IMR-90 (cell line): Measurements from ENCODE around the gene CECR2. TPM values are rescaled to one million over a fixed set of nuclear protein-coding genes. Genes with fewer than 3 reads are reported as not detected.

Experiments used
- ATAC-seq: fragments of 200-7000 bp; cut with Tn5 transposase; 2 replicates; pipeline ENCODE4 v1.9.1; 2020; ENCODE audit warnings: low read depth, mild to moderate bottlenecking, moderate library complexity
- BruUV-seq: library from RNA; stranded (reverse); fragments of 400-500 nt; replicated peaks from 2 replicates; lab custom pipeline; 2021; lab: Mats Ljungman, UMichigan
- CTCF ChIA-PET: fragments of 300-600 bp; formaldehyde crosslinking; extraction: SDS; loops from one replicate; lab custom pipeline; 2021; ENCODE audit warnings: antibody characterized with exemption; lab: Yijun Ruan, JAX
- POLR2A ChIA-PET: fragments of 300-600 bp; sonication (Branson Sonifier 250); formaldehyde crosslinking; loops from one replicate; lab custom pipeline; 2022; ENCODE audit warnings: antibody characterized with exemption; ENCODE audit not compliant: unreplicated experiment; lab: Charles Lee
- DNase-seq: peaks from one replicate; pipeline ENCODE4 v3.0.0; 2013
- H2AFZ ChIP-seq: replicated peaks from 2 replicates; pipeline ENCODE3; 2013; ENCODE audit warnings: low read length, mild to moderate bottlenecking; ENCODE audit not compliant: poor library complexity
- H2AK5ac ChIP-seq: 2 replicates; pipeline ENCODE4 v1.6.1; 2013; ENCODE audit warnings: low read depth, low read length, inconsistent platforms
- H2AK9ac ChIP-seq: replicated peaks from 2 replicates; pipeline ENCODE3; 2013; ENCODE audit warnings: mild to moderate bottlenecking, low read depth, low read length, moderate library complexity; ENCODE audit not compliant: poor library complexity
- H2BK120ac ChIP-seq: 2 replicates; pipeline ENCODE4 v1.6.1; 2013; ENCODE audit warnings: low read depth, low read length, inconsistent platforms
- H2BK15ac ChIP-seq: 3 replicates; pipeline ENCODE4 v1.6.1; 2013; ENCODE audit warnings: low read depth, low read length, inconsistent platforms
- H2BK20ac ChIP-seq: 2 replicates; pipeline ENCODE4 v1.6.1; 2013; ENCODE audit warnings: low read depth, mild to moderate bottlenecking, inconsistent platforms, low read length, moderate library complexity
- H2BK5ac ChIP-seq: 2 replicates; pipeline ENCODE4 v1.6.1; 2013; ENCODE audit warnings: mild to moderate bottlenecking, low read depth, low read length, inconsistent platforms; ENCODE audit not compliant: poor library complexity, severe bottlenecking
- H3K14ac ChIP-seq: replicated peaks from 2 replicates; pipeline ENCODE4 v1.6.1; 2013; ENCODE audit warnings: low read depth, low read length, inconsistent platforms
- H3K18ac ChIP-seq: 2 replicates; pipeline ENCODE4 v1.6.1; 2013; ENCODE audit warnings: low read depth, low read length, control low read depth
- H3K23ac ChIP-seq: 2 replicates; pipeline ENCODE4 v1.6.1; 2013; ENCODE audit warnings: low read depth, low read length, inconsistent platforms
- H3K27ac ChIP-seq: 2 replicates; pipeline ENCODE4 v1.5.1; 2013; ENCODE audit warnings: mild to moderate bottlenecking, control low read depth, low read length; ENCODE audit not compliant: insufficient read depth
- H3K27me3 ChIP-seq: 2 replicates; pipeline ENCODE4 v1.6.1; 2013; ENCODE audit warnings: low read length; ENCODE audit not compliant: control insufficient read depth, insufficient read depth
- H3K36me3 ChIP-seq: 2 replicates; pipeline ENCODE4 v1.6.1; 2013; ENCODE audit warnings: low read length, mixed read lengths; ENCODE audit not compliant: control insufficient read depth, insufficient read depth
- H3K4ac ChIP-seq: 2 replicates; pipeline ENCODE4 v1.6.1; 2013; ENCODE audit warnings: low read depth, low read length, inconsistent platforms
- H3K4me1 ChIP-seq: 2 replicates; pipeline ENCODE4 v1.6.1; 2013; ENCODE audit warnings: low read length, mixed read lengths; ENCODE audit not compliant: control insufficient read depth, insufficient read depth
- H3K4me2 ChIP-seq: 2 replicates; pipeline ENCODE4 v1.6.1; 2013; ENCODE audit warnings: low read depth, mild to moderate bottlenecking, control low read depth, low read length, moderate library complexity
- H3K4me3 ChIP-seq: 2 replicates; pipeline ENCODE4 v1.5.1; 2013; ENCODE audit warnings: low read depth, mild to moderate bottlenecking, control low read depth, low read length, moderate library complexity; ENCODE audit not compliant: insufficient read depth
- H3K56ac ChIP-seq: 2 replicates; pipeline ENCODE4 v1.6.1; 2013; ENCODE audit warnings: low read length, inconsistent platforms; ENCODE audit not compliant: insufficient read depth; ENCODE audit errors: extremely low read depth
- H3K79me1 ChIP-seq, 2 experiments: 2 replicates each; pipeline ENCODE4 v1.6.1; 2013; ENCODE audit warnings: low read length in 2 of 2, inconsistent platforms in 1 of 2, low read depth in 1 of 2
- H3K9ac ChIP-seq: 2 replicates; pipeline ENCODE4 v1.6.1; 2013; ENCODE audit warnings: low read depth, low read length, control low read depth
- H3K9me1 ChIP-seq: 2 replicates; pipeline ENCODE4 v1.6.1; 2013; ENCODE audit warnings: low read length, inconsistent platforms; ENCODE audit not compliant: insufficient read depth
- H3K9me3 ChIP-seq: 2 replicates; pipeline ENCODE4 v1.6.1; 2013; ENCODE audit warnings: low read length; ENCODE audit not compliant: control insufficient read depth, insufficient read depth
- H4K20me1 ChIP-seq: 2 replicates; pipeline ENCODE4 v1.6.1; 2013; ENCODE audit warnings: low read length, inconsistent platforms; ENCODE audit not compliant: insufficient read depth
- H4K5ac ChIP-seq: 2 replicates; pipeline ENCODE4 v1.6.1; 2013; ENCODE audit warnings: mild to moderate bottlenecking, low read depth, low read length, control low read depth
- H4K8ac ChIP-seq, 2 experiments: 2 replicates each; pipeline ENCODE4 v1.6.1; 2013; ENCODE audit warnings: low read depth in 2 of 2, low read length in 2 of 2, control low read depth in 1 of 2, inconsistent platforms in 1 of 2
- H4K91ac ChIP-seq: 2 replicates; pipeline ENCODE4 v1.6.1; 2013; ENCODE audit warnings: low read depth, low read length, inconsistent platforms; ENCODE audit not compliant: insufficient read depth
- CHD1 ChIP-seq: IDR thresholded peaks from 2 replicates; pipeline ENCODE4 v1.6.1; 2012; ENCODE audit warnings: low read depth, low read length, improper control_type of control experiment
- NFE2L2 ChIP-seq: fragments of 150-350 bp; IDR thresholded peaks from 2 replicates; pipeline ENCODE4 v1.6.1; 2016; ENCODE audit warnings: low read depth, mild to moderate bottlenecking, low read length
- POLR2A ChIP-seq: IDR thresholded peaks from 2 replicates; pipeline ENCODE4 v1.6.1; 2012; ENCODE audit warnings: mild to moderate bottlenecking, low read depth, low read length
- WGBS, 2 experiments: methylation state at CpG; one replicate each; pipeline versions ENCODE4 v1.1.5 to v1.1.7; 2013; ENCODE audit warnings: missing lambda C conversion rate in 2 of 2; ENCODE audit not compliant: insufficient read length in 1 of 2; ENCODE audit errors: extremely low coverage in 2 of 2; 5-methylcytosine and 5-hydroxymethylcytosine counted together
- dilution Hi-C: fragments of 300-500 bp; cut with HindIII; formaldehyde crosslinking; loops from one replicate; pipeline ENCODE4 v1.14.3; 2018; ENCODE audit warnings: low sequenced_read_pairs; ENCODE audit not compliant: unreplicated experiment
- in situ Hi-C: fragments of 300-500 bp; cut with MboI; formaldehyde crosslinking; loops from 3 replicates; pipeline ENCODE4 v1.14.3; 2019; ENCODE audit warnings: low sequenced_read_pairs, inconsistent platforms, mixed read lengths
- intact Hi-C: fragments of 100-400 bp; cut with micrococcal nuclease; formaldehyde crosslinking; loops from 2 replicates; pipeline ENCODE4 v1.10.0; 2022
- polyA plus RNA-seq, 3 experiments: library from polyadenylated mRNA; depleted of rRNA; stranded (reverse); fragments of >200 nt; gene quantifications; 2 replicates each; pipeline ENCODE4 v1.2.3, GENCODE V29; 2012; ENCODE audit warnings: low replicate concordance in 1 of 3
- total RNA-seq: library from RNA; depleted of rRNA; stranded (reverse); fragments of >200 nt; gene quantifications from 2 replicates; pipeline ENCODE4 v1.2.3, GENCODE V29; 2012

Gene CECR2
- total and polyA plus RNA-seq, 2 of the 4 experiments (the other 2 are of a cell fraction) = under 0.01 TPM; not detected in 1

DNA sequence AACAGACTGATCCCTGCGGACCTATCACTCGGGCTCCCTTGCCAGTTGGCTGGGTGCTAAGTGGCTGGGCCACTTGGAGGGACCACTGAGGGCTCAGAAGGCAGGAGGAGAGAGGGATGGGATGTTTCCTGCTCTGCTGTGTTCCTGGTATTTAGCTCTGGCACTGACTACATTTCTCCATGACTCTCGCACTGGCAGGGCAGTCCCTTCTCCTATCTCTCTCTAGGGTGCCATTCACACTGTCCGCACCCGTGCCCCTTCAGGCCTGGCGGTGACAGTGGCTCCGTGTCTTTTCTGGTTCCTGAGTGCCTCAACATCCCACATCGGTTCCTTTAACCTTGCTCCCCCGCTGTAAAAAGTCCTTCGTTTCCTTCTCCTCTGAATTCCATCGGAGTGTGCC is 31.6 kb upstream of the CECR2 start:
- Histone ChIP-seq H2AFZ (no peak overlapping the region), H3K9ac (no peak overlapping the region), H3K27ac (no peak overlapping the region), H3K4ac (no peak overlapping the region), H2BK15ac (no peak overlapping the region), H3K56ac (no peak overlapping the region), H3K4me1 (no peaks in the 10 kb centered on the region), H2AK5ac (no peak overlapping the region), H3K4me2 (no peak overlapping the region), H4K91ac (no peak overlapping the region), H4K5ac (no peak overlapping the region), H3K79me1 (no peaks in the 10 kb centered on the region), H2BK20ac (no peak overlapping the region), H3K23ac (no peak overlapping the region), H2BK5ac (no peak overlapping the region), H3K9me3 (no peaks in the 10 kb centered on the region), H2AK9ac (no peak overlapping the region), H2BK120ac (no peak overlapping the region), H3K4me3 (no peak overlapping the region), H3K14ac (no peak overlapping the region), H3K9me1 (no peaks in the 10 kb centered on the region), H4K20me1 (no peaks in the 10 kb centered on the region), H4K8ac (no peak overlapping the region), H3K27me3 (peaks cover 2% of the 10 kb centered on the region; the same call in 1 of the 2 replicates), H3K36me3 (no peaks in the 10 kb centered on the region), H3K18ac (no peak overlapping the region)
- in situ Hi-C loops (no loop called here), dilution Hi-C loops (no loop called here), intact Hi-C loops (loop anchor here (5.0 kb wide), 1 partner anchor 50 kb away; no protein-coding TSS in a partner anchor)
- TF ChIP-seq POLR2A (no peak), NFE2L2 (no peak), CHD1 (no peak)
- WGBS, 2 experiments = 67% methylated on average over 4 of the region's 11 CpGs; no CpG with 5 or more reads in 1 of the 2 experiments
- ATAC-seq (no peak), DNase-seq (no peak)
- ChIA-PET CTCF (no interaction called here), POLR2A (no interaction called here)
- BruUV-seq = no TSS peak
